HL-60/S4 (cell line): ENCODE measurements around the gene VWDE.
"Not testable (repeated sequence)": the region's sequence is repeated elsewhere in the genome, so short reads cannot be mapped to it uniquely, and the experiment has no call there.

Experiments used
- in situ Hi-C: fragments of 300-500 bp; cut with MboI; formaldehyde crosslinking; loops from 2 replicates; pipeline ENCODE4 v1.14.3; 2022; ENCODE audit warnings: low sequenced_read_pairs

VWDE gene

GRCh38 chr7:12402365-12402725 lies 1.3 kb downstream of the VWDE start:
- in situ Hi-C loops, result no loop called here

GRCh38 chr7:12401538-12402364 lies 1.9 kb downstream of the VWDE start:
- in situ Hi-C loops, result no loop called here

GRCh38 chr7:12398186-12398585 lies 5.5 kb downstream of the VWDE start:
- in situ Hi-C loops, result no loop called here

DNA sequence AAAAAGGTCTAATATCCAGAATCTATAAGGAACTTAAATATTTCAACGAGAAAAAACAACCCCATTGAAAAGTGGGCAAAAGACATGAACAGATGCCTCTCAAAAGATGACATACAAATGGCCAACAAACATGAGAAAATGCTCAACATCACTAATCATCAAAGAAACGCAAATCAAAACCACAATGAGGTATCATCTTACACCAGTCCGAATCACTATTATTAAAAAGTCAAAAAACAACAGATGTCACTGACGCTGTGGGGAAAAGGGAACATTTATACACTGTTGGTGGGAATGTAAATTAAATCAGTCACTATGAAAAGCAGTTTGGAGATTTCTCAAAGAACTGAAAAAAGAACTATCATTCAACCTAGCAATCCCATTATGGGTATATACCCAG lies 6.0 kb downstream of the VWDE start:
- in situ Hi-C loops, result no loop called here

- in situ Hi-C loops, result not testable (repeated sequence)
Measured at GRCh38 chr7:12396670-12397069, 7.0 kb downstream of the VWDE start.

DNA sequence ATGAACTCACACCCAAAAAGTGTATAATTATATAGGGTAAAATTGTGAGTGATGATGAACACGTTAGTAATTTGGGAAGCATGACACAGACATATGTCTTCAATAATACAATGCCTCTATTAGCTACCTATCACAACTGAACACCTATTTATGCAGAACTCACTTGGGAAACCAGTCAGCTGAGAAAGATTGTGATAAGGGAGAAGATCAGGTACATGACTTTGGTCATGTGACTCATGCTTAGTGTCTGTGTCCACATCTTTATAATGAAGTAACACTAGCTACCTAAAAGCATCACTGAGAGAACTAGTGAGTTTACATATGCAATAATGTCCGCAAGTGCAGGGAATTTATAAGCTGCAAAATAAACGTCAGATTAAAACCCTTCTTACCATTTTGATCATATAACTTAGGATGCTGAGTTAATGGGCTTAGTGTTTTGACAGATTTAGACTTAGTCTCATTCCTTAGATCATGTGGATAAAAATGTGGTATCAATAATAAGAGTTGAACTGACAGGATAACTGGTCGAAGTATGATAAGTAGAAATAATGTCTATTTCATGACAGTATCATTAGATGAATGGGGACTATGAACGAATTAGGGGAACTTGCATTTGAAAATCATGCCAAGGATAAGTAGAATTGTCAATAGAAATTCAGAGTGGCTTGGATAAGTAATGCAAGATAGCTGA lies 11.6 kb downstream of the VWDE start:
- in situ Hi-C loops, result no loop called here

DNA sequence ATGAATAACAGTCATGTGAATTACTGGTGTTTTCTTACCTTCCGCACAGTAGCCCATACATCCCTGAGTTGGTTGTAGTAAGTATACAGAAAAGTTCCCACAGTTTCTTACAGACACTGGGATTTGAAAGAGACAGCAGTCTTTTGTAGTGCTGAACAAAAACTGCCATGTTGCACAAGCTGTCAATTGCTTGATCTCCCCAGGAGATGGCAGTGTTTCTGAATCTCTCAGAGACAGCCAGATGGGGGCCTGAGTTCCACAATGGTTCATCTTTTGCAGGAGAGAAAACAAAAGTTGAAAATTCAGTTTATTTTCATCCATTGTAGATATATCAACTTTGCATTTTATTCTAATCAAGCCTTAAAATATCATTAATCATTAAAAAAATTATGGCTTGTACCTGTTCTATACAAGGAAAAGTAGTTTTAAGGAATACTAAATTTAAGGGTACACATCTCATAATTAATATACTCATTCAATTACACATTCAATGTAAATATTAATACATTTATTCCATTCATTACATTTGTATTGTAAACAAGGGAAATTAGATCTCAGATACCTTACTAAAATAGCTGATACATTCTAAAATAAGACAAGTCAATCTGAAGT lies 14.5 kb downstream of the VWDE start:
- in situ Hi-C loops, result no loop called here

DNA sequence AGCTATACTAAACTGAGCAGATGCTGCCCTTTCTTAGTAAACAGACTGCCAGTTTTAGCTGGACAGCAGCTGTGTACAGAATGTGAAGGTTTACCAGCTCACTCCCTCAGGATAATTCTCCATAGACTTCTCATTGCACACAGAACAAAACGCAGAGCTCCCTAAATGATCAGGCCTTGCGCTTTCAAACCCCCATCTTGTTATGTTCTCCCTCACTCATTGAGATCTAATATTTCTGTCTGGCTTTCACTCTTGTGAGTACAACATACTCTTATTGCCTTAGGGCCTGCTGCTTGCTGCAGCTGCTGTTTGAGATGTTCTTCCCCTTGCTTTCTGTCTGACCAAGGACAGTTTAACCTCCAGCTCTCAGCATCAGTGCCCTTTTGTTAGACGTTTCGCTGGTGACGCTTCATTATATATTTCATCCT lies 17.3 kb downstream of the VWDE start:
- in situ Hi-C loops, result no loop called here

GRCh38 chr7:12385364-12385786 lies 18.3 kb downstream of the VWDE start:
- in situ Hi-C loops, result no loop called here

GRCh38 chr7:12383377-12383776 lies 20.3 kb downstream of the VWDE start:
- in situ Hi-C loops, result no loop called here

DNA sequence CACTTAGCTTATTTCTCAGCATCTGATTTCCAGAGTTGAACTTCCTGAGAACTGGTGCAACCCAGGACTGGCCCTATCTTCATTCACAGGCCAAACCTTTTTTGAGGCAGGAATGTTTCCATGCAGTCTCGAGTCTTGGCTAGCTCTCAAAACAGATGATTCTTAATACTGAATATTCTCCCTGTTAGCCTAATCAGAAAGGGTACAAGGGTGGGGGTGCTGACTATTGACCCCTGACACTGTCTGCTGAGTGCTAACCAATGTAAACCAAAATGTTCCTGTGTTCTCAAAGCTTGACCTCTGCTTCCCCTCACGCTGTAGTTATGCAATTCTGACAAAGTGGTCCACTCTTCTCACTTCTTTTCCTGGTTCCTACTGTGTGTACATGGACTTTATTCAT lies 25.3 kb downstream of the VWDE start:
- in situ Hi-C loops, result no loop called here

DNA sequence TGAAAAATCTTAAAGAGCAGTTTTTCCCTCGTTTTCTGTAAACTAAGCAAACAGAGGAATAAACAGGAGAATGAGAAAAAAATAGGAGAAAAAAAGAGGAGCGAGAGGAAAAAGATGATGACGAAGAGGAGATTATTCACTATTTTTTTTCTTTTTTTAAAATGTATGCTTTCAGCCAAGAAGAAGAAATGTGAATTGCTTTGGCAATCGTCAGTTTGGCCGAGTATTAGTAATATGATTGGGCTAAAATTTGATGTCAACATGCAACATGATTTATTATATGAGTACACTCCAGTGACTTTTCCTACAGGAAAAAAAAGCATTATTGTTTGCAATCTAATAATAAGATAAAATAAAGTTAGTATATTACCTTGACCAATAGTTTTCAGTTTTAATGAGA lies 26.3 kb downstream of the VWDE start:
- in situ Hi-C loops, result no loop called here

- in situ Hi-C loops, result no loop called here
Measured at GRCh38 chr7:12373580-12374263, 29.9 kb downstream of the VWDE start.

DNA sequence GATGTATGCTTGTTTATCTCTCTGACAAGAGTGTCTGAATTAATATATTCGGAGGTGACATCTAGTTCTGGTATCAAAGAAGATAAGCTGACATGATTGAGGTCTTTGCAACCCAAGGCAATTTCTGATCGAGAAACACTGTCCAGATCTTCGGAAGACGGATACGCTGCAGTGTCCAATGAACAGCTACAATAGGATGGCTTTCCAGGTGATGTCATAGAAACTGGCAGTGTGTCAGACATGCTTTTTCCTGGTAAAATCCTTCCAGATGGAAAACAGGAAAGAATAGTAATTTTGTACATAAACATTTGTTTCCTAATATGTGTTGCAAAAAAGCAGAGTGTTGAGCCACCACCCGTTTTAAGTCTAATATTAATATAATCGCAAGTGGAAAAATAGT lies 33.4 kb downstream of the VWDE start:
- in situ Hi-C loops, result no loop called here

DNA sequence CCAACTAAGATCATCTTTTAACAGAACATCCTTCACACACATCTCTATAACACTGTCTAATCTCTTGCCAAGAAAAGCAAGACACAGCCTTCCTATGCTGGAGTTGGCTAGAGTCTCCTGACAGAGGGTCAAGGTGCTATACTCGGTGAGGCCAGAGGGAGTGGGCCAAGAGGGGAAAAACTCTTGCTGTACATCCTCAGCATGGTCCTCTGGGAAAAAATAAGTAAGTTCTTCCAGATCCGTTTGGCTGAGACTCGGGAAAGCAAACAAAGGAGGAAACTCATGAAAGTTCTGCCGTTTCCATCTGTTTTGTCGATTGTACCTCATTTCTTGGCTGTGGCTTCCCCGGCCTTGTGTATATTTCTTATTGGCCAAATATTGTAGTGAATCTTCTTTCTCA lies 33.9 kb downstream of the VWDE start:
- in situ Hi-C loops, result no loop called here

DNA sequence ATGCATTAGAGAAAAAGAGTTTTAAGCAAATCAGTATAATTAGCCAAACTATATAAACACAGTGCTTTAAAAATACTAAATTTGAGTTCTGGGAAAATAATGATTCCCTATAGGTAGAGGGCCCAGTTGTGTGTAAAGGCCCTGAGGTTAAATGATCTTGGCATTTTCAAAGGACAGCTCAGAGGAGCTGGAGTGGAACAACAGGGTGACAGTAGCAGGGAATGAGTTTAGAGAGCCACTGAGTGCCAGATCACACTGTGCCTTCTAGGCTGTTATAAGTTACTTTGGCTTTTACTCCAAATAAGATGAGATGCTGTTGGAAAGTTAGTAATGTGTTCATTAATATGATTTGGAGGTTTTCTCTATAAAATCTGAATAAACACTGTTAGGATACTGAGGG lies 34.6 kb downstream of the VWDE start:
- in situ Hi-C loops, result no loop called here

GRCh38 chr7:12360948-12361347 lies 42.7 kb downstream of the VWDE start:
- in situ Hi-C loops, result no loop called here

DNA sequence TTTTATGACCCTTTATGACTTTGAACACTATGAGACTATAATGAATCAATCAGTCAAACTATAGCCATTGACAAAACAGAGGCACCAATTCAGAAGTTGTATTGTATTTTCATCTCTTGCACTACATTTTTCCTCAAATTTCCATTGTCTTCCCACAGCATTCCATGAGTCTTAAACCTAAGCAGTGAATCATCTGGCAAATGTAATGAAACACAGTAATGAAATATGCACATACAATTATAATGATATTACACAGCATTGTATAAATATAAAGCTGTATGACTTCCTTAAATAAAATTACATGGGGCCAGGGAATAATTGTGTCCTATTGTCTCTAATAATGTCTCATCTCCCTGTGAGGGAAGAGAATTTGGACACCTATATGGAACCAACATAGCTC lies 45.0 kb downstream of the VWDE start:
- in situ Hi-C loops, result no loop called here

- in situ Hi-C loops, result no loop called here
Measured at GRCh38 chr7:12357508-12357907, 46.2 kb downstream of the VWDE start.

- in situ Hi-C loops, result no loop called here
Measured at GRCh38 chr7:12351843-12352242, 51.8 kb downstream of the VWDE start.

DNA sequence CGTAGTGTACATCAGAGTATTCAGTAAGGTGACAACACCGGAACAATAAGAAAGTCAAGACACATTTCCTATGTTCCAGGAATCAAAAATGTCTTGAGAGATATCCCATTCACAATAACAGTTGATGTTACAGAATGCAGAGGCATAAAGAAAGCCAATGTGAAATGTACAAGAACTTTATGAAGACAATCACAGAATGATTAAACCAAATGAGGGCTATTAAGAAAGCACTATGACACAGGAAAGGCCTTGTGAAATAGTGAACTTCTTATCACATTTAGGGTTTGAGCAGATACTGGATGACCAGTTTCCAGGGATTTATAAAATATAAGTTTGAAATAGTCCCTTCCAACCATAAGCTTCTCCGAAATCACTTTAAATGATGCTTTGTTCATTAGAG lies 52.7 kb downstream of the VWDE start:
- in situ Hi-C loops, result no loop called here

DNA sequence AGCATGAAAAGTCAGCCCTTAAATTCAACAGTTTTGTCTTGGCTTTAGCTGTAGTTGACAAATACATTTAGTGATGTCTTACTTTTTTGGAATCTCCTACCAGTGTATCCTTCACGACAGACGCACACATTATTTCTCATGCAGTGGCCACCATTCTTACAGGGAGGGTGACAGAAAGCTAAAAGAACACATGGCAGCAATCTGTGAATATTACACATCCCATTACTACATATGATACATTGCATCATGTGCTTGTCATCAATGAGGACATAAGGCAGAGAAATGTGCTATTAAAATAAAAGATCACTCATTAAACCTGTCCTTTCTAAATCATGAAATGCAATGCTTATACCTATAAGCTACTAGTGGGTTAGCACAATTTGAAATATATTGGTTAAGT lies 66.6 kb downstream of the VWDE start:
- in situ Hi-C loops, result no loop called here
